HepG2 (cell line): ENCODE results near the gene C10orf90. TPM values are rescaled to one million over a fixed set of nuclear protein-coding genes. Genes with fewer than 3 reads are reported as not detected.

Experiments
- ATAC-seq: fragments of 200-7000 bp; cut with Tn5 transposase; 3 replicates; pipeline ENCODE4 v1.9.1; 2020; ENCODE audit warnings: mild to moderate bottlenecking, moderate library complexity
- BruUV-seq: library from RNA; stranded (reverse); fragments of 400-500 nt; replicated peaks from 2 replicates; lab custom pipeline; 2021; lab: Mats Ljungman, UMichigan
- CTCF ChIA-PET: fragments of 300-600 bp; formaldehyde crosslinking; extraction: SDS; loops from one replicate; lab custom pipeline; 2021; ENCODE audit warnings: low total read pairs, inconsistent platforms, low intra/inter-chr PET ratio; lab: Yijun Ruan, JAX
- POLR2A ChIA-PET: fragments of 350-600 bp; sonication (Branson Sonifier 250); formaldehyde crosslinking; loops from one replicate; lab custom pipeline; 2020; ENCODE audit warnings: antibody characterized with exemption, inconsistent platforms; lab: Yijun Ruan, JAX
- DNase-seq: peaks from one replicate; pipeline ENCODE4 v3.0.0-alpha.2; 2015; ENCODE audit warnings: low spot score
- FAIRE-seq: peaks from 3 replicates; lab custom pipeline; 2011; peaks lifted over from hg19 to GRCh38; lab: Jason Lieb, UNC
- H2AFZ ChIP-seq: one replicate; pipeline ENCODE4 v1.6.1; 2011; ENCODE audit warnings: low read length, inconsistent platforms
- H3K27ac ChIP-seq: fragments of 300-600 bp; 3 replicates; pipeline ENCODE4 v1.8.0; 2011; ENCODE audit warnings: mixed run types, mild to moderate bottlenecking, mixed read lengths, low read length, inconsistent platforms; ENCODE audit not compliant: insufficient read depth; ENCODE audit errors: extremely low read length
- H3K27me3 ChIP-seq, 2 experiments: fragments of 200-600 bp in 1 of 2; 2 replicates in 1 of 2; 3 replicates in 1 of 2; pipeline versions ENCODE4 v1.6.0 to v1.8.0; 2011; ENCODE audit warnings: low read length in 2 of 2, mild to moderate bottlenecking in 2 of 2, moderate library complexity in 2 of 2, inconsistent platforms in 1 of 2; ENCODE audit not compliant: insufficient read depth in 2 of 2, control insufficient read depth in 1 of 2
- H3K36me3 ChIP-seq, 2 experiments: fragments of 200-600 bp in 1 of 2; replicated peaks in 1 of 2; 2 replicates in 1 of 2; 3 replicates in 1 of 2; pipeline versions ENCODE4 v1.5.1 to v1.8.0; 2011; ENCODE audit warnings: low read length in 2 of 2, inconsistent platforms in 1 of 2; ENCODE audit not compliant: insufficient read depth in 2 of 2, control insufficient read depth in 1 of 2
- H3K4me1 ChIP-seq: 2 replicates; pipeline ENCODE4 v1.5.1; 2012; ENCODE audit warnings: low read length, inconsistent platforms; ENCODE audit not compliant: insufficient read depth
- H3K4me2 ChIP-seq: 2 replicates; pipeline ENCODE4 v1.6.0; 2011; ENCODE audit warnings: low read depth, low read length, inconsistent platforms
- H3K4me3 ChIP-seq, 3 experiments: fragments of 200-600 bp in 1 of 3; sonication (generic), shearing (Covaris generic) in 1 of 3; replicated peaks in 1 of 3; 2 replicates each; pipeline ENCODE4 v1.5.1; 2011 to 2016; ENCODE audit warnings: low read length in 3 of 3, inconsistent platforms in 2 of 3, low read depth in 2 of 3, mild to moderate bottlenecking in 2 of 3, control low read depth in 1 of 3, mixed read lengths in 1 of 3; ENCODE audit not compliant: insufficient read depth in 1 of 3
- H3K79me2 ChIP-seq: one replicate; pipeline ENCODE4 v1.6.1; 2011; ENCODE audit warnings: low read length, inconsistent platforms; ENCODE audit not compliant: insufficient read depth
- H3K9ac ChIP-seq: 2 replicates; pipeline ENCODE4 v1.6.0; 2011; ENCODE audit warnings: mild to moderate bottlenecking, low read depth, low read length, inconsistent platforms; ENCODE audit not compliant: insufficient read depth
- H3K9me3 ChIP-seq: 2 replicates; pipeline ENCODE4 v1.5.1; 2012; ENCODE audit warnings: mild to moderate bottlenecking, low read length
- H4K20me1 ChIP-seq: 2 replicates; pipeline ENCODE4 v1.6.0; 2011; ENCODE audit warnings: inconsistent platforms, mild to moderate bottlenecking, low read length, moderate library complexity; ENCODE audit not compliant: insufficient read depth
- AHDC1 ChIP-seq: sonication (generic); formaldehyde crosslinking; IDR thresholded peaks from 2 replicates; pipeline ENCODE4 v1.5.1; 2020; ENCODE audit warnings: mild to moderate bottlenecking, missing genetic modification reagents, borderline replicate concordance
- CREB3 ChIP-seq: sonication (generic); formaldehyde crosslinking; IDR thresholded peaks from 2 replicates; pipeline ENCODE4 v1.5.0; 2020; ENCODE audit warnings: missing genetic modification reagents
- KDM5A ChIP-seq: fragments of 200-600 bp; sonication (generic); IDR thresholded peaks from 2 replicates; pipeline ENCODE4 v1.7.0; 2018; ENCODE audit warnings: antibody characterized with exemption, mild to moderate bottlenecking, low read length, borderline replicate concordance
- PAWR ChIP-seq: sonication (generic); formaldehyde crosslinking; IDR thresholded peaks from 2 replicates; pipeline ENCODE4 v1.4.0; 2020; ENCODE audit warnings: missing genetic modification reagents, mild to moderate bottlenecking, borderline replicate concordance
- REL ChIP-seq: sonication (generic); formaldehyde crosslinking; conservative IDR thresholded peaks from 2 replicates; pipeline ENCODE4 v1.8.0; 2022; ENCODE audit warnings: mild to moderate bottlenecking, missing genetic modification reagents, moderate library complexity
- SIX1 ChIP-seq: sonication (generic); formaldehyde crosslinking; IDR thresholded peaks from 2 replicates; pipeline ENCODE4 v1.4.0; 2020; ENCODE audit warnings: missing genetic modification reagents, borderline replicate concordance
- SMAD3 ChIP-seq: sonication (generic); formaldehyde crosslinking; IDR thresholded peaks from 2 replicates; pipeline ENCODE4 v1.4.0; 2020; ENCODE audit warnings: missing genetic modification reagents
- ZNF33A ChIP-seq: sonication (generic); formaldehyde crosslinking; IDR thresholded peaks from 2 replicates; pipeline ENCODE4 v1.5.1; 2020; ENCODE audit warnings: missing genetic modification reagents, mild to moderate bottlenecking, moderate library complexity, borderline replicate concordance
- ZNF547 ChIP-seq: sonication (generic); formaldehyde crosslinking; IDR thresholded peaks from 2 replicates; pipeline ENCODE4 v1.5.1; 2020; ENCODE audit warnings: mild to moderate bottlenecking, missing genetic modification reagents
- WGBS: methylation state at CpG from one replicate; pipeline ENCODE4 v1.1.6; 2017; ENCODE audit warnings: low lambda C conversion rate; 5-methylcytosine and 5-hydroxymethylcytosine counted together
- in situ Hi-C: cut with HindIII; loops from 2 replicates; pipeline ENCODE4 v1.10.0; 2017; ENCODE audit warnings: low pct_unique_long_range_greater_than_20kb; ENCODE audit not compliant: extremely low pct_ligation_motif_present
- intact Hi-C: fragments of 100-400 bp; cut with micrococcal nuclease; formaldehyde crosslinking; loops from one replicate; pipeline ENCODE4 v1.10.0; 2022; ENCODE audit not compliant: unreplicated experiment
- polyA plus RNA-seq, 8 experiments: library from polyadenylated mRNA; depleted of rRNA in 3 of 8; stranded (reverse) in 7 of 8; unstranded in 1 of 8; fragments of >200 nt; fragmentation: Illumina TruSeq in 4 of 8; extraction: Trizol in 4 of 8; gene quantifications; 2 replicates each; pipeline versions ENCODE4 v1.2.1 to v1.2.3, GENCODE V29; 2011 to 2016; ENCODE audit warnings: low read depth in 4 of 8, missing spikeins in 1 of 8, mixed read lengths in 1 of 8; ENCODE audit not compliant: insufficient read depth in 1 of 8
- total RNA-seq, 5 experiments: library from RNA; depleted of rRNA; stranded (reverse); fragments of >200 nt; fragmentation: Illumina TruSeq; extraction: Trizol; gene quantifications; 2 replicates each; pipeline ENCODE4 v1.2.3, GENCODE V29; 2016; ENCODE audit warnings: low read depth in 1 of 5

The C10orf90 gene
- total and polyA plus RNA-seq, 2 of the 13 experiments (the other 11 are each of a cell fraction or from before 2014, with no cell fraction given), result not detected

- TF ChIP-seq PAWR, result no peak
- TF ChIP-seq SIX1 (CRISPR knock-in tag), result no peak
- no peak for TF ChIP-seq CREB3
- TF ChIP-seq ZNF547, result no peak
- no peak for TF ChIP-seq KDM5A
- TF ChIP-seq AHDC1 (CRISPR knock-in tag), result no peak
- no peak for TF ChIP-seq REL
- TF ChIP-seq SMAD3, result no peak
- TF ChIP-seq ZNF33A (CRISPR knock-in tag), result no peak
- no peak for ATAC-seq
- POLR2A ChIA-PET, result no interaction called here
- Histone ChIP-seq H3K27me3 (peaks cover 0 to 5% of the 10 kb centered on the region in 2 experiments; a peak in 1 of 5 replicates), H3K4me2 (no peak overlapping the region), H2AFZ (no peak overlapping the region), H3K9ac (no peak overlapping the region), H4K20me1 (no peaks in the 10 kb centered on the region), H3K4me1 (no peaks in the 10 kb centered on the region), H3K27ac (no peak overlapping the region), H3K4me3 (no peak overlapping the region), H3K79me2 (no peaks in the 10 kb centered on the region), H3K36me3 (no peaks in the 10 kb centered on the region), H3K9me3 (no peaks in the 10 kb centered on the region)
- CTCF ChIA-PET, result no interaction called here
- BruUV-seq, result no TSS peak
- WGBS, result 62% methylated on average over 11 of the region's 14 CpGs
- no peak for FAIRE-seq
- in situ Hi-C loops, result no loop called here
- no peak for DNase-seq
- intact Hi-C loops, result no loop called here
Observed at GRCh38 chr10:126586128-126586527, 84.4 kb downstream of the C10orf90 start.
